NCI-H1436 (cell line): ENCODE data around the gene PTPRD.
A peak's percentile ranks its signal among the peaks of the same experiment; 100 is the strongest.

Source experiments
- DNase-seq: peaks from one replicate; lab custom pipeline; 2025; lab: John Stamatoyannopoulos, UW

PTPRD gene

DNA sequence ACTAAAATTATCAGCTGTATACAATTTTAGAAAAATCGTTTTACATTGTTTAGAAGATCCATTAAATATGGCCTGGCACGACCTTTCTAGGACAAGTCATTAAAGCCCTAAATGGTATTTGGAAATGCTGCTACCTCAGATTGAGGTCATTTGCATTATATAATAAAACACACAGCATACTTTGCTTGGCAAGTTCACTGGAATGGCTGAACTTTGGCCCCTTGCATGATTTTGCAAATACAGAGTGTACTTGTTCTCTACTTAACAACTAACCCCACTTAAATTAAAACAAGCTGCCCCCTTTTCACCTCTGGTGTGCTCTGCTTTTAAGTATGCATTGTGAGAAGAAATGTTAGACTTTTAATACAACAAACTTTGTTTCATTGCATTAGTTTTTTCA lies 860.1 kb downstream of the PTPRD start:
- DNase-seq: no peak

DNA sequence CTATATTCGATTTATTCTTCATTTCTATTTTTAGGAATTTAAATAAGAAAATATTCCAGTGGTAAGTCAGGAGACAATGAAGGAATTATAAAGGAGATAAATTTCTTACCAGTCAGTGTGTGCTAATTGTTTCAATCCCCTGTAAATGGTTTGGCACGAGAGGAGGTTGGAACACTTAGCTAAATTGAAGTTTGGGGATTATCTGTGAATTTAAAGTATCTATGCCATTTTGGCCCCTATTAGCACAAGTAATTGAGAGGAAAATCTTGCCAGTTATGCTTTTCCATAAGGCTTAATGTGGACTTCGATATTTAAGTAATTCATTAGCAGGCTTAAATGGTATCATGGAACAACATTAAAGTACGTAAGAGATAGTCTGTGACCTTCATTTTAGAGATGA lies 860.8 kb downstream of the PTPRD start:
- DNase-seq: no peak

DNA sequence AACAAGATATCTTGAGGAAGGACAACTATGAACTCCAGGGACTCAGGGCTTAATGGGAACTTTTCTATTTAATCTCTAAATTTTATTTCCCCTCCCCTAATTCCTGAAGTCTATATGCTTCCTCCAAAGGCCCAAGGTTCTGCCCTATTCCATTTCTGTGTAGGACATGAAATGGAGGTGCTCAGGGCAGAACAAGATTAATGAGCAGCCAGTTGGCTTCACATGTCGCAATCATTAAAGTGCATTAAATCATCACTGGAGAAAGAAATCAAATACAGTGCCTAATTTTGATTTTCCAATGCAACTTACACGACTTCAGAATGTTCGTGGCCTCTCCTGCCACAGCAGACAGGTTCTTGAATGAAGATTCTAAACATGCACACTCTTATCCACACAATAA lies 862.1 kb downstream of the PTPRD start:
- no peak for DNase-seq

DNA sequence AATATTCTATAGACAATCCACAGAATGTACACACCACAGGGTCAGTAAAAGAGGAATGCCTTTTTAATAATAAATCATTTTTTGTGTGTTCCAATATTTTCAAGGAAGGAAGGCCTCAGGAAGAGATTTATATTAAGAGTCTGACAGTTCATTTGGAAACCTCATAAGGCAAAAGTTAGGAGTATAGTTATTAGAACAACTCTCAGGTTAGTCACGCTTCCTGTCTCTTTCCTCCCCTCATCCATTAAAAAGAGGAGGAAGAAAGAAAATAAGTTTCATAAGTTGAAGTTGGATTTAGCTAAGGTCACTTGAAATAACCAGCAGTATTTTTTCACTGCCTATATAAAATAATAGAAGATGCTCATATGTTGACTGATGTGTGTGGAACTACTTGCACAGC lies 863.2 kb downstream of the PTPRD start:
- no peak for DNase-seq

DNA sequence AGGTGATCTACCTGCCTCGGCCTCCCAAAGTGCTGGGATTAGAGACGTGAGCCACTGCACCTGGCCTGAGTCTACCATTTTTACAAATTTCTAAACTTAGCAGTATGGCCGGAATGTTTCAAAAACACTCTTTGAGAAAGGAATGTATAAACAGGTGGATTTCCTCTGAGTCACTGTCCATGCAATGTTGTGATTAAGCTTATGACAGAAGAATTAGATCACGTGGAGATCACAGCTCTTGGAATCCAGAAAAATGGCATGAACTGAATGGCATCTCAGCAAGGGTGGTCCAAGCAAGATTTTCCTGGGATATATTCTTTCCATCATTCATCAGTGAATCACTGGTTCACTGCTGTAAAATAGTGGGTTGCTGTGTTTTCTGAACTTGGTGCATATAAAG lies 865.0 kb downstream of the PTPRD start:
- no peak for DNase-seq

DNA sequence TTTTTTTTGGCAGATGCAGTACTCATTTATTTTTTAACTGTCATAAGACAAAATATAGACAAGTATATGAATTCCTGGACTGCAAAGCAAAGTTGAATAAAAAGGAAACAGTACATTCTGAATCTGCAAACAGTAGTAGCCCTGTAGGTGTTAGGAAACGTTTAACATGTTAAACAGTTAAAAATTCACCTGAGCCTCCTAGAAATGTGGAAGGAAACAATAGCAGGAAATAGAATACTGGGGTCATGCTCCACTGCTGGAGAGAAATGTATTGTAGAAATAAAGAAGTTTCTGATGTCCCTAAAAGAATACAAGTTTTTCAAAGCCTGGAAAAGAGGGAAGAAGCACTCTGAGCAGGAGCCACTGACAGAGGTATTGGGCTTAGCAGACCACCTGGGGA lies 866.0 kb downstream of the PTPRD start:
- no peak for DNase-seq

DNA sequence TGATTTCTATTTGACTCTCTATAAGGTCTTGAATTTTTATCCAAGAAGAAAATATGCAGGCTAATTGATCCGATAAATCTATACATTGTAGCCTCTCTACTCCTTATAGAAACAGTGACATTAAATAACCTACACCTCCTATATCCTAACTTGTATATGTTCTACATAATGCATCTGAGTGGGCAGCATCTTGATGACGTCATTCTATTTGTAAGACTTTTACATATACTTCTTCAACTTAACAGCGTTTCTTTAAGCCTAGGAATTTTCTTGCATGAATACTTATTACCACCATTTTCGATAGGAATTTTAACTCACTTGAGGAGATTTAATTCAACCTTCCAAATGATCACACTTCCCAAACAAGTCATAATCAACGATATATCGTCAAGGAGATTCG lies 869.0 kb downstream of the PTPRD start:
- DNase-seq: no peak

DNA sequence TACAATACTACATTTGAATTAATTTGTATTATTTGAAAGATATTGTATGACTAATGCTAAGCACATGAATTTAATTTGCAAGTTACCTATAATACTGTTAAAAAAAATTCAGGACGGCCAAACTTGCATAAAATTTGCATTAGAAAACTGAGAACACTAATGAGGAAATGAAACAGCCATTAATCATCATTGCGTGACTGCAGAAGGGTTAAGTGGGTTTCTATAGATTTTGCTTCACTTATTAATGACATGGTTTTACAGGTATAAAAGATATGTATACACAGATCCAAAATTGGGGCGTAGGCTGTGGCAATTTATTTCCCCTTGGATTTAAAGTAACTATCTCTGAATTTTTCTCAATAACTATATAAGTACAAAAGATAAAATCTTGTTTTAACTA lies 882.6 kb downstream of the PTPRD start:
- no peak for DNase-seq

DNA sequence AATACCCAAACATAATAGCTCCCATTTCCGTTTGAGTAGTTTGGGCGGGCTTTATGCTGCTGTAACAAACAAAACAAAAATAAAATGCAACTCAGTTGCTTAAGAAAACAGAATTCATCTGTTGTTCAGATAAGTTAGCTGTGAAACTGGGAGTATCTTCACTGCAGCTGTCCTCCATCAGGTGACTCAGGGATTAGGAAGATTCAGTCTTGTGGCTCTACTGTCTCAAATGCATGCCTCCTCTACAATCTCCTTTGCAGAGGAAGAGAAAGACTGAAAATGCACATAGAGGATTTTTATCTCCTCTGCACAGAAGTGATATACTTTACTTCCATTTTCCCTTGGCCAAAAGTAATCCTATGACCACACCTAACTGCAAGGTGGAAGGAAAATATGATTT lies 883.7 kb downstream of the PTPRD start:
- DNase-seq: no peak

DNA sequence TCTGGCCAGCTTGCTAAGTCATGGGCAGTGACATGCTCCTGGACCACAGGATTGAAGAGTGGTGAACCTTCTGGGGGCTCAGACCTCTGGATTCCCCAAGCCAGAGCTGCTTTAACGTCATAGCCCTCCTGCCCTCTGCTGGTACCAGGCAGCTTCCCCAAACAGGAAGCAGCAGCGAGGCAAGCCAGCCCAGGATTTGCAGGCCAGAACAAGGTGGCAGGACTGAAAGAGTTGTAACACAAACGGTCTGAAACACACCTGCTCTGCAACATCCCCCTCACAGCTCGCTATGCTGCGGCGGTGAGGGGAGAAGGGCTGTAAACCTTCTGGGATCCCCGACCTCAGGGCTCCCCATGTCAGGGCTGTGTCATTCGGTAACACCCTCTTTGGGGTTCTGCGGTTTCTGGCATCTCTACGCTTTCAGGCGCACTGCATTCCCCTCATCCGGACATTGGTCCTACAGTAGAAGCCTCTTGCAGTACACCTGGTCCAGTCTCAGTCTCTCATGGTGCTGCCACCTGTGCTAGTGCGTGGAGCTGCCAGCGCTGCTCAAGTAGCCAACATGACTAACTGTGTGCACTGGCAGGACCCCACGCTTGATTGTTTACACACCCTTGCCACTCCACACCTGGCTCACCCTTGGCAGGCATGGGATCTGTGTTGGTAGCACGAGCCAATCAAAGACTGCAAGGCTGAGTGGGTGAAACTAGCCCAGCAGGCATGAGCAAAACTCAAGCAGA lies 893.3 kb downstream of the PTPRD start:
- no peak for DNase-seq

DNA sequence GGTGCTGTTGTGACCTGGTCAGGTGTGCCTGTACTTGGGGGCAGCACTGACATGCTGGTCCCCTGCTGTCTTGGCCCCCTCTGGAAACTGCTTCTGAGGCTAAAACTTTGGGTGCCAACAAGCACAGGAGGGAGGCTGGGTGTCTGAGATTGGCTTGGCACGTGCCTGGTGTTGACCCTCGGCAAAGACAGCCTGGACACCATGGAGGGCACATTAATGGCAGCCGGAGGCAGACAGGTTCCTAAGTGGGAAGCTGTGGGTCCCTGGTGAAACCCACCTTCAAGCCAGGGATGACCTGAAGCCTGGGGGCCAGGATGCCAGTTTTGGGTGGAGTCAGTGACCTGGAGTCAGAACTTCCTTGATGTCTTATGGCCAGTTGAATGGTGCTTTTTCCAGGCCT lies 894.1 kb downstream of the PTPRD start:
- no peak for DNase-seq

DNA sequence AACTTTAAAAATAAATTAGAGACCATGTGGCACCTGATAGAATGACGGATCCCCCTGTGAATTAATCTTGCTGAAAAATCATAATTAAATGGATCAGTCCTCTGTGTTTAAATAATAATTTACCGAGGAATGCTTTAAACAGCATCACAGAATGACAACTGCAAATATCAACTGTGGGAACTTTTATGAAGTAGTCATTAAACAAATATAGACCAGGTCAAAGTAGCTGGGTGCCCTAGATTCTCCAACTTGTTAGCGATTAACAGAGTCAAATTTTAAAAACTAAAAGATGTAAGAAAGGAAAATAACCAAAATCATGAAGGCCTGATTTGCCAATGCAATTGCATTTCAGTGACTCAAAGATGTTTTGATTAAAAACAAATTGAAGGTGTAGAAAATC lies 933.4 kb downstream of the PTPRD start:
- no peak for DNase-seq

DNA sequence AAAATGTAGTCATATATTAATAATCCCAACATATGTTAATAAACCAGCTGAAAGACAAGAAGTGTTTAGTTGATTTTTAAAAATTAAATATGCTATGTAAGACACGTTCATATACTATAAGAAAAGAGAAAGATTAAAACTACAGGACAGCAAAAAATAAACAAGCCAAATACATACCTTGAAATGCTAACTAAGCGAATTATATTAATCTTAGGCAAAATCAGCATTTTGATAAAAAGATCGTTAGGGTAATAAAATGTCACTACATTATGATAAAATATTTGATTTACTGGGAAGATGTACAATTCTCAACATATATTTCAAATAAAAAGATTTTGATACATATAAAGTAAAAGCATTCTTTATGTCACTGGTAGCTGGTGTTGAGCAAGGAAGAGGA lies 938.3 kb downstream of the PTPRD start:
- no peak for DNase-seq

DNA sequence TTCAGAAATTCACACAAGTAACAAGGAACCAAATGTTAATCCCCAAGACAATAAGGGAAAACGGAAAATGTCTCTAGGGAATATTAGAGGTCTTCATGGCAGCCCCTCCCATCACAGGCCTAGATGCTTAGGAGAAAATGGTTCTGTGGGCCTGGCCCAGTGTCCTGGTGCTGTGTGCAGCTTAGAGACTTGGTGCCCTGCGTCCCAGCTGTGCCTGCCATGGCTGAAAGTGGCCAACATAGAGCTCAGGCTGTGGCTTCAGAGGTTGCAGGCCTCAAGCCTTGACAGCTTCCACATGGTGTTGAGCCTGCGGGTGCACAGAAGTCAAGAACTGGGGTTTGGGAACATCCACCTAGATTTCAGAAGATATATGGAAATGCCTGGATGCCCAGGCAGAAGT lies 942.3 kb downstream of the PTPRD start:
- no peak for DNase-seq

DNA sequence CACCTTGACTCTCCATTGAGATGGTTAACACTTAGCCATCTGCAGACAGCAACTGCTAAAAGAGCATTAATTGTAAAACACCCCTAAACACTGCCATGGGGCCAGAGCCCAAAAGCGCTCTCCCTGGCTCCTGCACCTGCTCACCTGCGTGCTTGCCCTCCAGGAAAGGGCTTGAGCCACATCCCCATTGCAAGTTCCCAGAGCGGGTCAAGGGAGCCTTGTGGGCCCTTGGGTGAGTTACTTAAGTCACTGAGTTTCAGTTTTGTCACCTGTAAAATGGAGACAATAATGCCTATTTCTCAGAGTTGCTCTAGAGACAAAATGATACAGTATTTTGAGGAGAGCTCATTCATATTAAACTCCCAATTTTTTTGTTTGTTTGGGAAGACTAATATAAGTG lies 967.8 kb downstream of the PTPRD start:
- no peak for DNase-seq

DNA sequence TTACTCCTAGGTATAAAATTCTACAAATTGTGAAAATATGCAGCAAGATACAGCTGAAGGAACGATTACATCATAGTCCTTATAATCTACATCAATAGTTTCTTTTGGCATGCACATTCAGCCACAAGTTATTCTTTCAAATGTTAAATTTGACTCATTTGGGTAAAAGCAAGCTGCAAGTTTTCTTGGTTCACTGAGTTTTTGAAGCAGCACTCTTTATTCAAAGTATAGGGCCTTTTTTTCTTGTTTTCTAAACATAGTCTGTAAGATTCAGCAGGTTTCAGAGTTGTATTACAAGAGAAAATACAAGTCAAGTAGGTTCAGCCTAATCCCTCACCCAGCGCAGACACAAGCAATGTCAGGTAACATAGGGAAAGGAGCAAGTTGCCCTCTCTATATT lies 981.5 kb downstream of the PTPRD start:
- DNase-seq: no peak

DNA sequence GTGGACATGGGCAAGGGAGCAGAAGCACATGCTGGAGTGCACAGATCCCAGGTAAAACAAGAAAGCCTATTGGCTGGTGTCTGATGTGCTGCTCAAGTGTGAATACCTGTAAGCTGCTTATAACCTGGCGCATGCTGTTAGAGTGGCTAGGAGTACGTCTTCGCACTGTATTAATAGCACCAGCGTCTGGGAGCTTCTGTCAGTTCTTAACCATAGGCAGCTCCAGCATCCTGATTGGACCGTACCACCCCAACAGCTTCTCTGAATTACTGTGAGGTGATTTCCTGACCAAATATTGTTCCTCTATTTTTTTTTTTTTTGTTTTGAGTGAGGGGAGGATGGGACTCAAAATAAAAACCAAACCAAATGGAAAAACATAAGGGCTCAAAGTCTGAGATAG lies 987.6 kb downstream of the PTPRD start:
- DNase-seq: no peak

DNA sequence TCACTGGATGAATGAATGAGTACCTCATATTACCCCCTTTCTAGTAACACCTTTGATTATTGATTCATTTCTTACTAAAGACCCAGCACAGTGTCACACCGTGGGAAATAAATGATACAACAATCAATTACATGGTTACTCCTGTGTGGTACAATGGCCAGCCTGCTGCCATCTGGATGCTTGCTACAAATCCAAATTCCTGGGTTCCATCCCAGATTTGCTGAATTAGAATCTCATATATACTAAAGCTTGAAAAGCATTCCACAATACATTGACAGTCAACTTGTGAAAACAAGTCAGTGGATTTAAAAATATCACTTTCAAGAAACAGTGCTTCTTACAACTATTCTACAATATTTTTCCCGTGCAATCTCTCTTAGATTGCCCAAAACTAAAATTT lies 989.3 kb downstream of the PTPRD start:
- DNase-seq: no peak

DNA sequence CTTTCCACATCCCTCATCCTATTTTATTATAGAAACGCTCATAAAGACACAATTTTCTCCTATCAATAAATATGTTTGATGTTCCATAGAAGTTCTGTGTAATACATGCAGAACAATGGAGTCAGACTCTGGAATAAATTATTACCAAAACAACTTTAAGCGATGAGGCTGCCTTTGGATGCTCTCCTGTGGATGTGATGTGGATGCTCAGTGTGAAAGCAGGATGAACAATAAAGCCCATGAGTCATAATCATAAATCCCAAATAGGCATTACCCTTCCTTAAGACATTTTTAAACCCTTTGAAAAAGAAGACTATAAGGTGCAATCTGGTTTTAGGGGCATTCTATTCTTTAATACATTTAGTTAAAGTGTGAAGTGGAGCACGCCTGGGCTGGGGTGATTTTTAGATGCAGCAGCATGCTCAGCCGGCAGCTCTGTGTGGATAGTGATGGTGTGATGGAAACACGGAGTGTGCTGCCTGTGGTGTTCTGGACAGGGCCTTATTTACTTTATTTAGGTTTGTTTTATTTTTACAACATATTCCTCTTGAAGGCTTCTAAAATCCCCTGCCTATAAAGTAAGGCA lies 991.4 kb downstream of the PTPRD start:
- DNase-seq: no peak

DNA sequence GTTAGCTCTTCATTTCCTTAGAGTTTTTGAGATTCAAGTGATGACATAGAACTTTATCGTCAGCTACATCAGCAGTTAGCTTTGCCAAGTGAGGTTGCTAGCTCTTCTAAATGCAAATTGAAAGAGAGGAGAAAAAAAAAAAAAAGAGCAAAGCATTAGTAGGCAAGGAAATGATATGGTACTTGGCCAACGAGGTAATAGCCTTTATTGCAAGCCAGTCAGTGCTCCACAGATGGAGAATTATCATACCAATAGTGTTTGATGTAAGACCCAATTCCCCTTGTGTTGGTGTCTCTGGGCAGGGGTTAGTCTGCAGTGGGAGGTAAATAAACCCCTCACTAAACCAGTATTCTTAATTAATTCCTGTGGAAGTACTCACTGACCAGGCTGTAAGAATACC lies 992.1 kb downstream of the PTPRD start:
- no peak for DNase-seq

DNA sequence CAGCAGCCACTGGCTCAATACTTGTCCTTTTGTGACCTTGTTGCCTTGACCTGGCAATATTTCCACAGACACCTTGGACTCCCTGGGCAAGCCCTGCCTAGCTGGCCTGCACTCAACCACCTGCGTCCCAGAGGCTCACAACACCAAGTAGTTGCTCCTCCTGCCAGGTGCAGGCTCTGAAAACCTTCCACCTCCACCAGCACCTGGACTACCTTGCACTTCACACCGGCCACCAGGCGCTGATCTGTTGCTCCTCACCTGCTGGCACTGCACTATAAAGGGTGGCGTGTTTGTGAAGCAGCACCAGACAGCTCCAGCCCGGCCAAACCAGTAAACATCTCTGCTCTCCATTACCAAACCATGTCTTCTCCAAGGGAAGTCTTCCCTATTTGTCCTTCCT lies 997.7 kb downstream of the PTPRD start:
- no peak for DNase-seq

DNA sequence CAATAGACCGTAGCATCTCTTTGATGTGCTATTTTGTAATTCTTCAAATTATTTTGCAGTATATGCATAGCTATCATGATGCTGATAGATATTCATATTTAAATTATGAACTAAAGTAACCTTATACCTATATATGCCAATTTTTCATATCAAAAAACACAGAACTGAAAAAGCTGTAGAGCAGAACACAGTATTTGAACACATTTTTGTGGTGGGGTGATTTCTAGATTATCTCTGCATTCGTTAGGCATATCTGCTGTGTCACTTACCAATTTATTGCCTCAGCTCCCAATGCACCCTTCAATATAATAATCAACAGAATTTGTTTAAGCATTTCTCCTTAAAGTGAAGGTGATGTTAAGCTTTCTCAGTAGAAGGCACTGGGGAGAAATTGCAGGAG lies 998.2 kb downstream of the PTPRD start:
- no peak for DNase-seq

DNA sequence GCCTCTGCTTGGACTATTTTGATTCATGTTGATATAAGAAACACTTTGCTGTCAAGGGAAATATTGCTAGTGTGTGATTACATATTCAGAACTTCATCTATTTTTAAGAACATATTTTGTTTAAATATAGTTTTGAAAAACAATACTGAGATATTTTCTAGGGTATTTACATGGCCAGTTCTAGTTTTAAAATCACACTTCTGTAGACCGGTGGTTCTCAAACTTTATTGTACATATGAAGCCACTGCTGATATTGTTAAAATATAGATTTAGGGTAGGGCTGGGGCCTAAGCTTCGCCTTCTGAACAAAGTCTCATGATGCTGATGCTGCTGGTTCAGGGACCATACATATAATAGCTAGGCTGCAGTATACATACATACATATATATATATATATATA lies 1000.0 kb downstream of the PTPRD start:
- no peak for DNase-seq

DNA sequence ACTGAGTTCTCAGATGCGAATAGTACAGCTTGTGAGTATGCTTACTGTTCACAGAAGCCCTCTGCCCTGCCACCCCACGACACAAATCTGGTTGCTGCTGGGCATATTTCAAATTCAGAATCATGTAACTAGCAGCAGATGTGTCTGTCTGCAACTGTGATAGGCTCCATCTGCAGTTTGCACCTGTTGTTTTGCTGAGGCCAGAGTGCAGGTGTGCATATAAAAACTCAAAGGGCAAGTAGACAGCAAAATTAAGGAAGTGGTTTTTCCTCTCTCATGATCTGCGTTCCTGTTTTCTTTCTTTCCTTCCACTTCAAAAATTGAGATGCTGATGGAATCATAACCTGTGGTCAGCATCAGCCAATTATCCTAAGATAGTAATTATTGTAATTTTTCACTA lies 1000.5 kb downstream of the PTPRD start:
- DNase-seq: peak; percentile 45
